Measurements from ENCODE around the gene RSPH6A.

DNA sequence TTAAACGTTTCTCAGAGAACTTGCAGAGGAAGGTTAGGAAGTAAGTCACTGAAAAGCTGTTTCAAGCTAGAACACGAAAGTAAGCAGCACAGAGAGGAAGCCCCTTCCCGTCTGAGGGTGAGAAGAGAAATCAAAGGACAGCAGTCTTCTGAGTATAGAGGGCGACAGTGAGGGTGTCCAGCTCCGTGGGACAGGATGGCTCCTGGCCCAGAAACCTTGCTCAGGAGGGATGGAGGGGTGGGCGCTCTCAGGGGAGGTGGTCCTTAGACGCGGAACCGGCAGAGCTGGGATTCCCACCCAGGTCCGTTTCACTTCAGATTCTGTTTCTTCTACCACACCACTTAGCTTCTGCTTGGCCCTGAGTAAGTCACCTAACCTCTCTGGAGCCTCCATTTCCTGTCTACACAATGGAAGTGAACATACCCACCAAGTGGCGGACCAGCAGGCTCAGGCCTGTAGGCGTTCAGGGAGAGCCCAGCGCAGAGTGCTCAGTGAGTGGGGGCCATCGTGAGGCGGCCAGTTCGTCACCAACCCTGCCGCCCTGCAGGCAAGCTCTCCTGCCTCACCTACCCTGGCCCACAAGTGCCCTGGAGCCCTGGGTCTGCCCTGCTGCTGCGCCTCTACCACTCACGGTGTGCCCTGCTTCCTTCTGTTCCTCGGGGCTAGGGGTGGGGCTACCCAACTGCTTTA lies 5.5 kb upstream of the RSPH6A start:
- TF ChIP-seq, protein P1, sequence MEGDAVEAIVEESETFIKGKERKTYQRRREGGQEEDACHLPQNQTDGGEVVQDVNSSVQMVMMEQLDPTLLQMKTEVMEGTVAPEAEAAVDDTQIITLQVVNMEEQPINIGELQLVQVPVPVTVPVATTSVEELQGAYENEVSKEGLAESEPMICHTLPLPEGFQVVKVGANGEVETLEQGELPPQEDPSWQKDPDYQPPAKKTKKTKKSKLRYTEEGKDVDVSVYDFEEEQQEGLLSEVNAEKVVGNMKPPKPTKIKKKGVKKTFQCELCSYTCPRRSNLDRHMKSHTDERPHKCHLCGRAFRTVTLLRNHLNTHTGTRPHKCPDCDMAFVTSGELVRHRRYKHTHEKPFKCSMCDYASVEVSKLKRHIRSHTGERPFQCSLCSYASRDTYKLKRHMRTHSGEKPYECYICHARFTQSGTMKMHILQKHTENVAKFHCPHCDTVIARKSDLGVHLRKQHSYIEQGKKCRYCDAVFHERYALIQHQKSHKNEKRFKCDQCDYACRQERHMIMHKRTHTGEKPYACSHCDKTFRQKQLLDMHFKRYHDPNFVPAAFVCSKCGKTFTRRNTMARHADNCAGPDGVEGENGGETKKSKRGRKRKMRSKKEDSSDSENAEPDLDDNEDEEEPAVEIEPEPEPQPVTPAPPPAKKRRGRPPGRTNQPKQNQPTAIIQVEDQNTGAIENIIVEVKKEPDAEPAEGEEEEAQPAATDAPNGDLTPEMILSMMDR (IDR thresholded peaks at IDR 0.05) = no peak
- TF ChIP-seq POLR2A (IDR thresholded peaks at IDR 0.05) = no peak
